ENCODE results near the gene MVP. TPM values are rescaled to one million over a fixed set of nuclear protein-coding genes. Genes with fewer than 3 reads are reported as not detected.
A peak's percentile ranks its signal among the peaks of the same experiment; 100 is the strongest.

Gene MVP
- total and polyA plus RNA-seq, 5 donors = 48.2 to 73.9 (median 61.6) TPM

GRCh38 chr16:29816694-29817441 lies 3.4 kb upstream of the MVP start:
- peak; percentile 49 to 63 for ATAC-seq
- DNase-seq = peak; percentile 76 to 89 (median 89)
- 4% methylated on average over 37 of the region's 37 CpGs for WGBS
- H3K27me3 ChIP-seq (ENCODE audit: control insufficient read depth, insufficient read depth) = no peaks in the 10 kb centered on the region
- H3K27ac ChIP-seq (ENCODE audit: low read length) = peak overlapping the region; percentile 98
- H3K9me3 ChIP-seq (ENCODE audit: control insufficient read depth, low read length) = no peaks in the 10 kb centered on the region
- intact Hi-C loops (cut with DNase I) = loop anchor here in 1 of 4 donors (10.0 kb wide), 1 partner anchor 178 kb away; the partner anchor contains the start of genes HIRIP3 and INO80E
- H3K4me1 ChIP-seq (ENCODE audit: control insufficient read depth, insufficient read depth, low read length) = peaks cover 2% of the 10 kb centered on the region
- H3K4me3 ChIP-seq (ENCODE audit: low read length) = peak overlapping the region; percentile 62

DNA sequence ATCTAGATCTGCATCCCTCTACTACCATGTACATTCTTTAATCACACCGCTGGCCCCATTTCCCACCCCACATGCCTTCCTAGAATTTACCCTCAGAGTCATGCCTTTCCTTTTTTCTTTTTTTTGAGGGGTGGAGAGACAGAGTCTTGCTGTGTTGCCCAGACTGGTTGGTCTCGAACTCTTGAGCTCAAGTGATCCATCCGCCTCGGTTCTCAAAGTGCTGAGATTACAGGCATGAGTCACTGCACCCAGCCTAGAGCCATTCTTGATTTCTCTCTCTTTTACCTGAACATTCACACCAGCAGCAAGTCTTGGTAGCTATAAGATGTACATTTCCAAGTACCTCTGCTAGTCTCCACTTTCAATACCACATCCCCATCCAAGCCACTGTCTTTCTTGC lies 2.2 kb upstream of the MVP start:
- ATAC-seq (no peak), DNase-seq (no peak)
- H3K9me3 ChIP-seq (ENCODE audit: control insufficient read depth, low read length) = no peaks in the 10 kb centered on the region
- intact Hi-C loops (cut with DNase I) = loop anchor here in 1 of 4 donors (10.0 kb wide), 1 partner anchor 177 kb away; the partner anchor contains the start of genes HIRIP3 and INO80E
- H3K27ac ChIP-seq (ENCODE audit: low read length) = no peak overlapping the region
- H3K27me3 ChIP-seq (ENCODE audit: control insufficient read depth, insufficient read depth) = no peaks in the 10 kb centered on the region
- 92% methylated on average over 4 of the region's 4 CpGs for WGBS
- H3K4me1 ChIP-seq (ENCODE audit: control insufficient read depth, insufficient read depth, low read length) = peaks cover 5% of the 10 kb centered on the region
- H3K4me3 ChIP-seq (ENCODE audit: low read length) = no peak overlapping the region

GRCh38 chr16:29819506-29819905 lies 756 bp upstream of the MVP start:
- no peaks in the 10 kb centered on the region for H3K9me3 ChIP-seq (ENCODE audit: control insufficient read depth, low read length)
- H3K27me3 ChIP-seq (ENCODE audit: control insufficient read depth, insufficient read depth) = no peaks in the 10 kb centered on the region
- H3K4me1 ChIP-seq (ENCODE audit: control insufficient read depth, insufficient read depth, low read length) = peaks cover 7% of the 10 kb centered on the region
- DNase-seq (no peak), ATAC-seq (no peak)
- H3K27ac ChIP-seq (ENCODE audit: low read length) = no peak overlapping the region
- no peak overlapping the region for H3K4me3 ChIP-seq (ENCODE audit: low read length)
- WGBS = 82% methylated on average over 15 of the region's 15 CpGs
- intact Hi-C loops (cut with DNase I) = loop anchor here in 1 of 4 donors (10.0 kb wide), 1 partner anchor 175 kb away; the partner anchor contains the start of genes HIRIP3 and INO80E

DNA sequence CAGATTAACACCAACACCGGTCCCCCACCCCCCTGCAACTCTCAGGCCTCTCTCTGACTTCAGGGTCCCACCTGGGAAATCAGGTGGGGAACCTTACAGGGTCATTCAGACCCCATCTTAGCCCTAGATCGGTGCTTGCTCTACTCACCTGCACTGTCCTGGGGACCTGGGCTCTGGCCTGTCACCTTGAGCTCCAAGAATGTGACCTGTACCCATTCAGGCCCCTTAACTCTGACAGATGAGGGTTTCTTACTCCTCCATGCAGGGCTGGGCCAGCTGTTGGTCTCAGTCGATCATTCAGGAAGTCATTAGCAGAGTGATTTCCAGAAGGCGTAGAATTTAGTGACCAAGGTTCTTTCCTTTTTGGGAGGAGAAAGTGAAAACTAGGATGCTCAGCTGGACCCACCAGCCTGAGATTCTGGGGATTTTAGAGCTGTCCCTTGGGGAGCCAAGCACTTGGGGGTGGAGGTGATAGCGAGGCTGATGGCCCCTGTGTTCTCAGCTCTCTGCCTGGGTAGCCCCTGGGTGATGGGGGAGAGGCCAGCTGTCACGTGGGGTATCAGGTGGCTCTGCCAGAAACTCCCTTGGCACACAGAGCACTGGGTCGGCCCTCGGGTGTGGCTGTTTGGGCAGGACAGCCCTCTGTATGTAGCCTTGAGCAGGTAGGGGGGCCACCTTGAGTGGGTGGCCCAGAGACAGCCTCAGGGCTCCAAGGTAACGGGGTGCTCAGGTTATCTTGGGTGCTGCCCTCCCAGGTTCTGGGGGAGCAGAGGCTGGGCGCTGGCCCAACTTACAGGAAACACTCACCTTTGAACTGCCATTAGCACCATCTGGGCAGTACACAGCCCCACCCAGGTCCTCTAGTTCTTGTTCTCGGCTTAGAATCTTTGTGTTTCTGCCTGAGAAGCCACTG lies 724 bp downstream of the MVP start:
- H3K4me3 ChIP-seq (ENCODE audit: low read length) = peak overlapping the region; percentile 81
- 30% methylated on average over 11 of the region's 11 CpGs for WGBS
- ATAC-seq = peak; percentile 18 to 19
- H3K9me3 ChIP-seq (ENCODE audit: control insufficient read depth, low read length) = no peaks in the 10 kb centered on the region
- peaks cover 14% of the 10 kb centered on the region for H3K4me1 ChIP-seq (ENCODE audit: control insufficient read depth, insufficient read depth, low read length)
- no peaks in the 10 kb centered on the region for H3K27me3 ChIP-seq (ENCODE audit: control insufficient read depth, insufficient read depth)
- peak; percentile 66 to 85 (median 74) for DNase-seq
- intact Hi-C loops (cut with DNase I) = no loop called here
- peak overlapping the region; percentile 82 for H3K27ac ChIP-seq (ENCODE audit: low read length)

- Histone ChIP-seq H3K9me3 (ENCODE audit: control insufficient read depth, low read length) (no peaks in the 10 kb centered on the region), H3K4me3 (ENCODE audit: low read length) (peak overlapping the region; percentile 81), H3K4me1 (ENCODE audit: control insufficient read depth, insufficient read depth, low read length) (peaks cover 19% of the 10 kb centered on the region), H3K27ac (ENCODE audit: low read length) (peak overlapping the region; percentile 82), H3K27me3 (ENCODE audit: control insufficient read depth, insufficient read depth) (no peaks in the 10 kb centered on the region)
- DNase-seq (peak in 1 of 3 donors; percentile 59), ATAC-seq (peak in 1 of 2 donors; percentile 9)
- intact Hi-C loops (cut with DNase I) = no loop called here
- 51% methylated on average over 7 of the region's 7 CpGs for WGBS
Observed at GRCh38 chr16:29821643-29822115, 1.4 kb downstream of the MVP start.

GRCh38 chr16:29824589-29825144 lies 4.4 kb downstream of the MVP start:
- DNase-seq = peak in 1 of 3 donors; percentile 45
- Histone ChIP-seq H3K27me3 (ENCODE audit: control insufficient read depth, insufficient read depth) (no peaks in the 10 kb centered on the region), H3K4me1 (ENCODE audit: control insufficient read depth, insufficient read depth, low read length) (peaks cover 17% of the 10 kb centered on the region), H3K4me3 (ENCODE audit: low read length) (no peak overlapping the region), H3K9me3 (ENCODE audit: control insufficient read depth, low read length) (no peaks in the 10 kb centered on the region), H3K27ac (ENCODE audit: low read length) (peak overlapping the region; percentile 34)
- ATAC-seq = peak; percentile 53 to 71
- intact Hi-C loops (cut with DNase I) = no loop called here
- WGBS = 35% methylated on average over 7 of the region's 7 CpGs

- DNase-seq (peak; percentile 79 to 83 (median 80)), ATAC-seq (peak; percentile 38 to 79)
- H3K4me3 ChIP-seq (ENCODE audit: low read length) = no peak overlapping the region
- H3K9me3 ChIP-seq (ENCODE audit: control insufficient read depth, low read length) = no peaks in the 10 kb centered on the region
- peaks cover 17% of the 10 kb centered on the region for H3K4me1 ChIP-seq (ENCODE audit: control insufficient read depth, insufficient read depth, low read length)
- intact Hi-C loops (cut with DNase I) = no loop called here
- WGBS = 43% methylated on average over 10 of the region's 10 CpGs
- no peaks in the 10 kb centered on the region for H3K27me3 ChIP-seq (ENCODE audit: control insufficient read depth, insufficient read depth)
- peak overlapping the region; percentile 34 for H3K27ac ChIP-seq (ENCODE audit: low read length)
Observed at GRCh38 chr16:29825145-29826044, 5.1 kb downstream of the MVP start.

DNA sequence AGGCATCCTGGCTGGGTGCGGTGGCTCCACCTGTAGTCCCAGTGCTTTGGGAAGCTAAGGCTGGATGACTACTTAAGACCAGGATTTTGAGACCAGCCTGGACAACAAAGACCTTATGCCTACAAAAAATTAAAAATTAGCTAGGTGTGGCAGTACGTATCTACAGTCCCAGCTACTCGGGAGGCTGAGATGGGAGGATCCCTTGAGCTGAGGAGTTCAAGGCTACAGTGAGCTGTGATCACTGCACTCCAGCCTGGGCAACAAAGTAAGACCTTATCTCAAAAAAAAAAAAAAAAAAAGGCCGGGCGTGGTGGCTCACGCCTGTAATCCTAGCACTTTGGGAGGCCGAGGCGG lies 6.1 kb downstream of the MVP start:
- peaks cover 17% of the 10 kb centered on the region for H3K4me1 ChIP-seq (ENCODE audit: control insufficient read depth, insufficient read depth, low read length)
- WGBS = 89% methylated on average over 6 of the region's 8 CpGs
- no peak for ATAC-seq

DNA sequence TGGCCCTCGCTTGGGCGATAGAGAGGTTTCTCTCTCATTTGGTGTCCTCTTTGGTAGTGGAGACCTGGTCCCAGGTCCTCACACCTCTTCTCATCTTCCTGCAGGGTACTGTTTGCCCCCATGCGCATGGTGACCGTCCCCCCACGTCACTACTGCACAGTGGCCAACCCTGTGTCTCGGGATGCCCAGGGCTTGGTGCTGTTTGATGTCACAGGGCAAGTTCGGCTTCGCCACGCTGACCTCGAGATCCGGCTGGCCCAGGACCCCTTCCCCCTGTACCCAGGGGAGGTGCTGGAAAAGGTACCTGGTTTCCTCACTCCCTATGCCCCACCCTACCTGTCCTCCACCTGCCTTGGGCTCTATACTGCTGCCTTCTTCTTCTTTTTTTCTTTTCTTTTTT lies 10.5 kb downstream of the MVP start:
- Histone ChIP-seq H3K4me1 (ENCODE audit: control insufficient read depth, insufficient read depth, low read length) (peaks cover 5% of the 10 kb centered on the region), H3K27ac (ENCODE audit: low read length) (no peak overlapping the region), H3K4me3 (ENCODE audit: low read length) (no peak overlapping the region), H3K27me3 (ENCODE audit: control insufficient read depth, insufficient read depth) (no peaks in the 10 kb centered on the region), H3K9me3 (ENCODE audit: control insufficient read depth, low read length) (no peaks in the 10 kb centered on the region)
- WGBS = 93% methylated on average over 11 of the region's 11 CpGs
- ATAC-seq = no peak
- intact Hi-C loops (cut with DNase I) = no loop called here
- no peak for DNase-seq

More for the DNA sequence above, 6.1 kb downstream of the MVP start:
- no peaks in the 10 kb centered on the region for H3K9me3 ChIP-seq (ENCODE audit: control insufficient read depth, low read length)
- peak overlapping the region; percentile 34 for H3K27ac ChIP-seq (ENCODE audit: low read length)
- H3K4me3 ChIP-seq (ENCODE audit: low read length) = no peak overlapping the region
- DNase-seq = no peak
- no peaks in the 10 kb centered on the region for H3K27me3 ChIP-seq (ENCODE audit: control insufficient read depth, insufficient read depth)
- intact Hi-C loops (cut with DNase I) = no loop called here

DNA sequence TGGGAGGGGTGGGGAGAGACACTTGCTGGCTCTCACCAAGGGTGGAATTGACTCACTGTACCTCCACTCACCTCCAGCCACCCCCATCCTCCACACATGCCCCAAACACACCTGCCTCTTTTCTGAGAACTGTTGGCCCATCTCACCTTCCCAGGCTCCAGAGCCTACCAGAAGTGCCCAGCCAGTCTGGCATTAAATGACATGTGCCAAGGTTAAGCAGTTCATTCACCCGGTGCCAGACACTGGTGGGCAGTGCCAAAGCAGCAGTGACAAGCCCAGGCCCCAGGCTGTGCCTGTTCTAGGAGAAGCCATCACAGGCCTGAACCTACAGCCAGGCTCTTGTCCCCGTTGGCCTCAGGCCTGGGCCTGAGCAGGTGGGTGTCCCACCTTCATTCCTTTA lies 11.2 kb downstream of the MVP start:
- H3K9me3 ChIP-seq (ENCODE audit: control insufficient read depth, low read length) = no peaks in the 10 kb centered on the region
- H3K27me3 ChIP-seq (ENCODE audit: control insufficient read depth, insufficient read depth) = no peaks in the 10 kb centered on the region
- no peaks in the 10 kb centered on the region for H3K4me1 ChIP-seq (ENCODE audit: control insufficient read depth, insufficient read depth, low read length)
- no peak for DNase-seq
- intact Hi-C loops (cut with DNase I) = no loop called here
- WGBS = 74% methylated on average over 2 of the region's 2 CpGs
- ATAC-seq = peak in 1 of 2 donors; percentile 16
- H3K27ac ChIP-seq (ENCODE audit: low read length) = no peak overlapping the region
- H3K4me3 ChIP-seq (ENCODE audit: low read length) = no peak overlapping the region
